ENCODE measurements around the gene TFB2M.

Gene TFB2M

DNA sequence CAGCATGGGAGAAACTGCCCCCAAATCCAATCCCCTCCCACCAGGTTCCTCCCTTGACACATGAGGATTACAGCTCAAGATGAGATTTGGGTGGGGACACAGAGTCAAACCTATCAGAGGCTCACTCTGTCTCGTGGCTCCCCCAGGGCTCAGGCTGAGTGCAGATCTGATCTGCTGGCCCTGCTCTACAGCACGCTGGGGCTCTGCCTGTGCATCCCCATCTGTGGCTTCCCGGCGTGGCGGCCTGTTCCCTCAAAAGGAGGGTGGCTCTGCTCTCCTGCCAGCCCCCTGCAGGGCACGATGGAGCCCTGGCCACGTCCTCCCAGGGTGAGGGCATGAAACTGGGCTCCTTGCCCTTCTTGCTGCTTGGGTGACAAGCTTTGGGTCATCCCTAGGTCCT lies 39.1 kb downstream of the TFB2M start:
- no peak overlapping the region for H3K4me3 ChIP-seq (ENCODE audit: low read depth, low read length)
- TF ChIP-seq, protein P1, sequence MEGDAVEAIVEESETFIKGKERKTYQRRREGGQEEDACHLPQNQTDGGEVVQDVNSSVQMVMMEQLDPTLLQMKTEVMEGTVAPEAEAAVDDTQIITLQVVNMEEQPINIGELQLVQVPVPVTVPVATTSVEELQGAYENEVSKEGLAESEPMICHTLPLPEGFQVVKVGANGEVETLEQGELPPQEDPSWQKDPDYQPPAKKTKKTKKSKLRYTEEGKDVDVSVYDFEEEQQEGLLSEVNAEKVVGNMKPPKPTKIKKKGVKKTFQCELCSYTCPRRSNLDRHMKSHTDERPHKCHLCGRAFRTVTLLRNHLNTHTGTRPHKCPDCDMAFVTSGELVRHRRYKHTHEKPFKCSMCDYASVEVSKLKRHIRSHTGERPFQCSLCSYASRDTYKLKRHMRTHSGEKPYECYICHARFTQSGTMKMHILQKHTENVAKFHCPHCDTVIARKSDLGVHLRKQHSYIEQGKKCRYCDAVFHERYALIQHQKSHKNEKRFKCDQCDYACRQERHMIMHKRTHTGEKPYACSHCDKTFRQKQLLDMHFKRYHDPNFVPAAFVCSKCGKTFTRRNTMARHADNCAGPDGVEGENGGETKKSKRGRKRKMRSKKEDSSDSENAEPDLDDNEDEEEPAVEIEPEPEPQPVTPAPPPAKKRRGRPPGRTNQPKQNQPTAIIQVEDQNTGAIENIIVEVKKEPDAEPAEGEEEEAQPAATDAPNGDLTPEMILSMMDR (IDR thresholded peaks at IDR 0.05; ENCODE audit: control insufficient read depth, extremely low read depth, insufficient read depth), result no peak

DNA sequence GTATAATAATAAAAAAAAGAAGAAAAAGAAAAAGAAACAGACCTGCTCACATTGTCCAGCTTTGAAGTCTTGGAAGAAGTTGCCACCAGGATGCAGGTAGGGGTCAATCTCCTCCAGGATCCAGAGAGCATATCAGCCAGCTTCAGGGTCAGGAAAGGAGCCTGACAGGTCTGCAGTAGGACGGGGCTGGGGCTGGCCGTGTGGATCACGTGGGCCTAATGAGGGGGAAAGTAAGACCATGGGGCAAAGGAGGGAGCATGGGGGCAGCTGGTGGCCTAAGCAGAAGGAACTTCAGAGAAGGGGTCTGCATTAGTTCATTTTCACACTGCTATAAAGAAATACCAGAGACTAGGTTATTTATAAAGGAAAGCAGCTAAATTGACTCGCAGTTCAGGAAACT lies 39.7 kb downstream of the TFB2M start:
- TF ChIP-seq, protein P1 (IDR thresholded peaks at IDR 0.05; ENCODE audit: control insufficient read depth, extremely low read depth, insufficient read depth), result no peak
- no peak overlapping the region for H3K4me3 ChIP-seq (ENCODE audit: low read depth, low read length)
- no peak for DNase-seq (ENCODE audit: low read depth)

More for the DNA sequence above, 39.1 kb downstream of the TFB2M start:
- no peak for DNase-seq (ENCODE audit: low read depth)

DNA sequence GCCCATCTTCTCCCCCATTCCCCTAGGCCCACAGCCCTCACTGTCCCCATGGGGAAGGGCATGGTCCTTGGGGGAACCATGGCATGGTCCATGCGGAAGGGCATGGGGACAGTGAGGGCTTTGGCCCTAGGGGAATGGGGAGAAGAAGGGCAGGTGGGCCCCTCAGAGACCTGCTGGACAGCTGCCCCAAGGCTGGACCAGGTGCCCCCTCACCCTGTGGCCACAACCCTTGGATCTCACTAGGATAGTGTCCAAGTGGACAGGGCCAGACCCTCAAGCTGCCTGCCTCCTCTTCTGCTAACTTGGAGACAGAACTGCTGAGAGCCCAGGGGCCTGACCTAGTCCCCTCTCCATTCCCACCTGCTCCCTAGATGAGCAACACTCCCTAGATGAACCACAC lies 46.5 kb downstream of the TFB2M start:
- H3K4me3 ChIP-seq (ENCODE audit: low read depth, low read length), result no peak overlapping the region
- DNase-seq (ENCODE audit: low read depth), result no peak
- TF ChIP-seq, protein P1 (IDR thresholded peaks at IDR 0.05; ENCODE audit: control insufficient read depth, extremely low read depth, insufficient read depth), result no peak

DNA sequence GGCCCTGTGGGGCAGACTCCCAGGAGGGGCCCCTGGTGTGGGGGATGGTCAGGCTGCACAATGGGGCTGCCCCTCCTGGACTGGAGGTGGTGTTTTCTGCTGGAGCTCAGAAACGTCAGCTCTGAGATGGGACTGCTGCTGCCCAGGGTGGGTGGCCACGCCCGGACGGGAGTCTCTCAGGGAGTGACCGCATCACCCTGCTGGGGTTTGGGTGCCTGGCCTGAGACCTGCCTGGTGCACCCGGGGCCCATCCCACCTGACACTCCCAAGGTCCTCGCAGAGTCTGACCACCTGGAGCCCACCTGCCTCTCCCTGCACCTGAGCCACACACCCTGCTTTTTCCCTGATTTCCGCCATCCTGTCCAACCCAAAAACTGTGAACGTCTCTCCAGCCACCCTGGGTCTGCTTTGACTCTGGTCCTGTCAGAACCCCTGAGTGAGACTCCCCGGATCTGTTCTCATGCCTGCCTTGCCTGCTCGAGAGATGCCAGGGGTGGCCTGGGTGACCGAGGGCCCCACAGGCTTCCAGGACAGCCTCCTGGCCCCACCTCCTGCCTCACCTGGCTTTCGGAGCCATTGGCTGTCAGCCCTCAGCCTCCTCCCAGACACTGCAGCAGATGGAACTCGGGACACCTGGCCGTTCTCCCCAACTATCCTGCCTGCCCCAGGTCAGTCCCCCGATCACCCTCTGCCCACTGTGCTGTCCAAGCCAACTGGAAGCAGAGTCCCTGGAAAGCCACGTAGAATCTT lies 47.4 kb downstream of the TFB2M start:
- no peak for DNase-seq (ENCODE audit: low read depth)
- TF ChIP-seq, protein P1 (IDR thresholded peaks at IDR 0.05; ENCODE audit: control insufficient read depth, extremely low read depth, insufficient read depth), result no peak
- no peak overlapping the region for H3K4me3 ChIP-seq (ENCODE audit: low read depth, low read length)

DNA sequence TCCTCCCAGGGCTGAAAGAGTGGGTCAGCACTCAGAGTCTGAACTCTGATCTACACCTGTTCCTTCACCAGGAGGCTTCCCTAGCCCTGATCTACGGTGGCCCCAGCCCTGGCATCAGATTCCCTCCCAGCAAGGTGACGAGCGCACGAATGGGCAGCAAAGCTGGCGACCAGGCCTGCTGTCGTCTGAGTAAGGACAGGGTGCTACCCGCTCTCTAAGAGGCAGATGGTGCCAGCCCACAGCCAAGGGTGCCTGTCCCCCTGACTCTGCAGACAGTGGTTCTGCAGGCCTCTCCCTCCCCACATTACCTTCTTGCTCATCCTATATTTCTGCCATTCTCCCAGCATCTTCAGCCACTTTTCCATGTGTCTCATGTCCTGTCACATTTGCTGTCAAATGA lies 48.7 kb downstream of the TFB2M start:
- H3K4me3 ChIP-seq (ENCODE audit: low read depth, low read length), result no peak overlapping the region
- TF ChIP-seq, protein P1 (IDR thresholded peaks at IDR 0.05; ENCODE audit: control insufficient read depth, extremely low read depth, insufficient read depth), result no peak

DNA sequence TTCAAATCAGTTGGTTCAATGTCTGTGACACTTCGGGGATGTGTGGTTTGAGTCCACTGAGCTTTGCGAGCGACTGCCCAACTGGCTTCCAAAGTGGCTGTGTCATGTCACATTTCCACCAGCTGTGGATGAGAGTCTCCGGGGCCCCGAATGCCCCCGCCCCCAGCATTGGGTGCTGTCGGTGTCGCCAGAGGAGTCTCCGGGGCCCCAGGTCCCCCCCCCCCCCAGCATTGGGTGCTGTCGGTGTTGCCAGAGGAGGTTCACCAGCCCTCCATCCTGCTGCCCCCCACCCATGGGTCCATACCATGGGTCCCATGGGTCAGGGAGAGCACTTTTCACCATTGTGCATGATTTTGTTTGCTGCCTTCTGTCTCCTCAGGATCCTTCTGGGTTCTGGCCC lies 49.9 kb downstream of the TFB2M start:
- no peak for DNase-seq (ENCODE audit: low read depth)
- H3K4me3 ChIP-seq (ENCODE audit: low read depth, low read length), result no peak overlapping the region
- TF ChIP-seq, protein P1 (IDR thresholded peaks at IDR 0.05; ENCODE audit: control insufficient read depth, extremely low read depth, insufficient read depth), result no peak

More for the DNA sequence above, 48.7 kb downstream of the TFB2M start:
- no peak for DNase-seq (ENCODE audit: low read depth)
